AG04450 (cell line): ENCODE results near the gene TRIM31. TPM values are rescaled to one million over a fixed set of nuclear protein-coding genes. Genes with fewer than 3 reads are reported as not detected.

ENCODE experiments used
- CTCF ChIA-PET: fragments of 300-600, 350-600 bp; formaldehyde crosslinking; extraction: SDS; loops from one replicate; lab custom pipeline; 2022; ENCODE audit warnings: antibody characterized with exemption, inconsistent platforms; lab: Charles Lee
- POLR2A ChIA-PET: fragments of 350-600 bp; formaldehyde crosslinking; extraction: SDS; loops from one replicate; lab custom pipeline; 2021; ENCODE audit warnings: antibody characterized with exemption, inconsistent platforms; lab: Yijun Ruan, JAX
- DNase-seq: peaks from one replicate; pipeline ENCODE4 v3.0.0-alpha.2; 2011; ENCODE audit warnings: low read depth, low spot score
- H3K27ac ChIP-seq: one replicate; pipeline ENCODE4 v1.5.1; 2012; ENCODE audit warnings: low read depth, low read length, control low read depth
- H3K27me3 ChIP-seq: one replicate; pipeline ENCODE4 v1.6.0; 2012; ENCODE audit warnings: low read length; ENCODE audit not compliant: control insufficient read depth, insufficient read depth
- H3K4me3 ChIP-seq: 2 replicates; pipeline ENCODE4 v1.5.1; 2011; ENCODE audit warnings: mild to moderate bottlenecking, low read depth, low read length, control low read depth
- H3K9me3 ChIP-seq: 2 replicates; pipeline ENCODE4 v1.5.1; 2012; ENCODE audit warnings: low read length; ENCODE audit not compliant: control insufficient read depth, insufficient read depth
- polyA plus RNA-seq: library from polyadenylated mRNA; depleted of rRNA; stranded (reverse); fragments of >200 nt; gene quantifications from 2 replicates; pipeline ENCODE4 v1.2.3, GENCODE V29; 2011
- TF ChIP-seq, protein P1 (sequence below): IDR thresholded peaks from 2 replicates; pipeline ENCODE4 v1.5.1; 2011; ENCODE audit warnings: low read depth, low read length, control low read depth, inconsistent platforms

TRIM31 gene
- polyA plus RNA-seq, 1 experiment: not detected

- CTCF ChIA-PET: interaction anchor here (4.6 kb wide), 1 partner anchor 17 kb away, joined by 27 read pairs; no protein-coding TSS in a partner anchor
- POLR2A ChIA-PET: no interaction called here
- TF ChIP-seq, protein P1, sequence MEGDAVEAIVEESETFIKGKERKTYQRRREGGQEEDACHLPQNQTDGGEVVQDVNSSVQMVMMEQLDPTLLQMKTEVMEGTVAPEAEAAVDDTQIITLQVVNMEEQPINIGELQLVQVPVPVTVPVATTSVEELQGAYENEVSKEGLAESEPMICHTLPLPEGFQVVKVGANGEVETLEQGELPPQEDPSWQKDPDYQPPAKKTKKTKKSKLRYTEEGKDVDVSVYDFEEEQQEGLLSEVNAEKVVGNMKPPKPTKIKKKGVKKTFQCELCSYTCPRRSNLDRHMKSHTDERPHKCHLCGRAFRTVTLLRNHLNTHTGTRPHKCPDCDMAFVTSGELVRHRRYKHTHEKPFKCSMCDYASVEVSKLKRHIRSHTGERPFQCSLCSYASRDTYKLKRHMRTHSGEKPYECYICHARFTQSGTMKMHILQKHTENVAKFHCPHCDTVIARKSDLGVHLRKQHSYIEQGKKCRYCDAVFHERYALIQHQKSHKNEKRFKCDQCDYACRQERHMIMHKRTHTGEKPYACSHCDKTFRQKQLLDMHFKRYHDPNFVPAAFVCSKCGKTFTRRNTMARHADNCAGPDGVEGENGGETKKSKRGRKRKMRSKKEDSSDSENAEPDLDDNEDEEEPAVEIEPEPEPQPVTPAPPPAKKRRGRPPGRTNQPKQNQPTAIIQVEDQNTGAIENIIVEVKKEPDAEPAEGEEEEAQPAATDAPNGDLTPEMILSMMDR: no peak
- H3K4me3 ChIP-seq: no peak overlapping the region
- DNase-seq: no peak
- no peak overlapping the region for H3K27ac ChIP-seq
- H3K27me3 ChIP-seq: peaks cover 26% of the 10 kb centered on the region
- H3K9me3 ChIP-seq: no peaks in the 10 kb centered on the region
Observed at GRCh38 chr6:30113841-30114240, 951 bp upstream of the TRIM31 start.

GRCh38 chr6:30112402-30112994 lies 392 bp downstream of the TRIM31 start:
- TF ChIP-seq, protein P1: no peak
- ChIA-PET CTCF (interaction anchor here (0.7 to 4.6 kb wide), 4 partner anchors 9 to 19 kb away, joined by 3 to 27 read pairs (median 5); no protein-coding TSS in a partner anchor), POLR2A (no interaction called here)
- no peaks in the 10 kb centered on the region for H3K9me3 ChIP-seq
- no peak overlapping the region for H3K4me3 ChIP-seq
- no peak overlapping the region for H3K27ac ChIP-seq
- peaks cover 26% of the 10 kb centered on the region for H3K27me3 ChIP-seq
- no peak for DNase-seq

GRCh38 chr6:30111266-30111856 lies 1.5 kb downstream of the TRIM31 start:
- Histone ChIP-seq H3K27ac (no peak overlapping the region), H3K4me3 (no peak overlapping the region), H3K9me3 (no peaks in the 10 kb centered on the region), H3K27me3 (peaks cover 26% of the 10 kb centered on the region)
- CTCF ChIA-PET: interaction anchor here (1.0 kb wide), 2 partner anchors 8 to 20 kb away, joined by 4 to 6 read pairs; no protein-coding TSS in a partner anchor
- POLR2A ChIA-PET: no interaction called here
- TF ChIP-seq, protein P1: no peak
- no peak for DNase-seq

DNA sequence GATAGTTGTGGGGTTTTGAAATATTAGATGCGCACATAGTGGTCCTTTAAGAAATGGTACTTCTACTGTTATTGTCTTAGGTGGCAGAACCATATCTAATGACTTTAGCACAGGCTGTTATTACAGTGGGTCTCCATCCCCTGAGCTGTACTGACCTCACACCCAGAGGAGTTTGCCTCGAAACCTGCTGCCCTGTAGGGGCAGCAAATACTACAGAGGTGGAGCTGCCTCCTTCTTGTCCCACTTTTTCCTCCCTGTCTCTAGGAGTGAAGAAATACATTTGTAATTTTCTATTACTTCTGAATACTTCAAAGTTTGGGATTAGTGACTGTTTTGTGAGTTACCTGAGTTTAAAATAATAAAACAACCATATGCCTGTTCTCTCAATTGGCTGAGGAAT lies 8.2 kb downstream of the TRIM31 start:
- DNase-seq: no peak
- CTCF ChIA-PET: interaction anchor here (1.3 to 6.8 kb wide), 8 partner anchors 7 to 257 kb away, joined by 3 to 236 read pairs (median 8); no protein-coding TSS in a partner anchor
- Histone ChIP-seq H3K9me3 (no peaks in the 10 kb centered on the region), H3K27ac (no peak overlapping the region), H3K4me3 (no peak overlapping the region), H3K27me3 (peaks cover 36% of the 10 kb centered on the region)
- TF ChIP-seq, protein P1: no peak
- POLR2A ChIA-PET: no interaction called here

DNA sequence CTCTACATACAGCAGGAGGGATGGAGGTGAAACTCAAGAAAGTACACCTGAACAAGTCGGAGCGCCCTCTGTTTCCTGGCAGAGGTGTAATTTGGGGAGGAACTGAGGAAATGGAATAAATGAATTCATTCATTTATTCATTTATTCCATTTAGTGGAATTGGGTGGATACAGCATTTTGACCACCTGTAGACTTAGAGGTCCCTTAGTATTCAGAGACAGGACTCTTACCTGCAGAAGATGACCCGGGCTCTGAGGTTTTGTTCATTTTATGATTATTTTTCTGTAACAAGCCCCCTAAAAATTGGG lies 9.1 kb downstream of the TRIM31 start:
- TF ChIP-seq, protein P1: no peak
- no peak for DNase-seq
- Histone ChIP-seq H3K9me3 (no peaks in the 10 kb centered on the region), H3K27ac (no peak overlapping the region), H3K4me3 (peak overlapping the region; percentile 58; the same call in 1 of the 2 replicates), H3K27me3 (peaks cover 44% of the 10 kb centered on the region)
- ChIA-PET POLR2A (interaction anchor here (0.6 to 1.3 kb wide), 3 partner anchors 21 to 43 kb away, joined by 3 to 6 read pairs (median 6); partner anchors contain the start of gene POLR1H), CTCF (interaction anchor here (0.6 to 6.8 kb wide), 23 partner anchors 8 to 470 kb away, joined by 3 to 236 read pairs (median 4); partner anchors contain the start of gene GABBR1)
